Sigmoid colon (tissue), 4 donors: ENCODE results near the gene FOXS1.

Experiments used
- CTCF ChIP-seq, 4 experiments: fragments of 450-650 bp in 3 of 4; fragments of 200-600 bp in 1 of 4; IDR thresholded peaks; one replicate each; pipeline ENCODE4 v1.5.1; 2016 to 2019; ENCODE audit warnings: antibody characterized with exemption in 4 of 4, mild to moderate bottlenecking in 3 of 4, moderate library complexity in 2 of 4
- POLR2AphosphoS5 ChIP-seq, 4 donors: sonication (generic); formaldehyde crosslinking; IDR thresholded peaks; one replicate each; pipeline ENCODE4 v1.6.1; 2017; ENCODE audit warnings: antibody characterized with exemption in 4 of 4

DNA sequence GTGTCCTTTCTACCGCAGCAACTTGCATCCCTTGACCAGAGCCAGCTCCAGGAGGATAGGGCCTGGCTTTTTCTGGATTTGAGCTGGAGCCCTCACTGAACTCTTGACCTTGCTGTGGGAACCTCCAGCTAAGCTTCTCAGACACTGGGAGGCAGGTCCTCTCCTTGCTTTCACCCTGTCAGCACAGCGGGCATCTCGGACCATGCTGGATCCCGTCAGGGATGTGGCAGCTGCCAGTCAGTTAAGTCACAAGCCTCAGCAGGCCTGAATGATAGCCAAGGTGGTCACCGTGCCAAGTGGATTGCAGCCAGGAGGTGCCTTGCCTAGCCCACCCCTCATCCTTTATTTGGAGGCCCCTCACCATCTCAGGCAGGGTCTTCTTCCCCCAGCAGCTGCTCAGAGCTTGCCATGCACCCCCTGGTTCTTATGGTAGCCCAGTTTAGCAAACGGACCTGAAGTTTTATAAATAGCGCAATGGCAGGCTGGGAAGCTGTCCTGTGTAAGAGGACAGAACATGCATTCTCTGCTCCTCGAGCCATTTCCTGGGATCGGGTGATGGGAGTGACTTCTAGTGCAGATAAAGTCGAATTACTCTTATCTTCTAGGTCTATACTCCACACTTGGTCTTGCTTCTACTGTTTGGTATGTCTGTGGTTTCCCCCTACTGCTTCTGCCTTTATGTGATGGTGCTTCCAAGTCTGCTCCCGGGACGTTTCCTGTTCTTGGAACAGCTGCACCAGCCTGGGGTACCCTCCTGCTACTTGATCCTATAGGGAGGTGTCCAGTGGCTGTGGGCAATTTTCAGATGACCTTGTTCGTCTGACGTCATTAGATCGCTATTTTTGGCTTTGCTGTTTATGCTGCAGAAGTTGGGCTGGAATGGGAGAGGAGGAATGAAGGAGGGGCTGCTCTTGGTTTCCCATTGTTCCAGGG, 33.3 kb downstream of the FOXS1 start:
- TF ChIP-seq POLR2AphosphoS5 (IDR thresholded peaks at IDR 0.05) (no peak), CTCF (IDR thresholded peaks at IDR 0.05) (no peak)
